Skeletal muscle cell (primary cell): ENCODE measurements around the gene CCDC124.
"Not testable (repeated sequence)": the region's sequence is repeated elsewhere in the genome, so short reads cannot be mapped to it uniquely, and the experiment has no call there.

Experiments
- DNase-seq: peaks from one replicate; pipeline ENCODE4 v3.0.0-alpha.2; 2010; ENCODE audit warnings: low read depth
- H3K4me3 ChIP-seq: 2 replicates; pipeline ENCODE4 v1.5.1; 2011; ENCODE audit warnings: low read depth, mild to moderate bottlenecking, control low read depth, low read length, moderate library complexity

CCDC124 gene

GRCh38 chr19:17974551-17974950 lies 41.7 kb downstream of the CCDC124 start:
- no peak overlapping the region for H3K4me3 ChIP-seq

GRCh38 chr19:17975032-17975431 lies 42.2 kb downstream of the CCDC124 start:
- DNase-seq = no peak
- H3K4me3 ChIP-seq = no peak overlapping the region

More at GRCh38 chr19:17974551-17974950, 41.7 kb downstream of the CCDC124 start:
- DNase-seq = no peak

GRCh38 chr19:17977021-17977420 lies 44.2 kb downstream of the CCDC124 start:
- no peak overlapping the region for H3K4me3 ChIP-seq
- DNase-seq = no peak

- no peak for DNase-seq
- H3K4me3 ChIP-seq = no peak overlapping the region
These were observed 44.7 kb downstream of the CCDC124 start for GRCh38 chr19:17977488-17977887.

- no peak for DNase-seq
- no peak overlapping the region for H3K4me3 ChIP-seq
These were observed 48.8 kb downstream of the CCDC124 start for GRCh38 chr19:17981611-17982010.

GRCh38 chr19:17982430-17982829 lies 49.6 kb downstream of the CCDC124 start:
- no peak overlapping the region for H3K4me3 ChIP-seq
- DNase-seq = no peak

GRCh38 chr19:17985037-17985818 lies 52.4 kb downstream of the CCDC124 start:
- H3K4me3 ChIP-seq = no peak overlapping the region
- no peak for DNase-seq

GRCh38 chr19:17986569-17986968 lies 53.8 kb downstream of the CCDC124 start:
- not testable (repeated sequence) for H3K4me3 ChIP-seq, DNase-seq

GRCh38 chr19:17988161-17988560 lies 55.3 kb downstream of the CCDC124 start:
- DNase-seq = no peak

GRCh38 chr19:17989425-17990094 lies 56.7 kb downstream of the CCDC124 start:
- no peak for DNase-seq

More at GRCh38 chr19:17988161-17988560, 55.3 kb downstream of the CCDC124 start:
- H3K4me3 ChIP-seq = no peak overlapping the region

GRCh38 chr19:17993076-17993813 lies 60.4 kb downstream of the CCDC124 start:
- H3K4me3 ChIP-seq = no peak overlapping the region
- no peak for DNase-seq

More at GRCh38 chr19:17989425-17990094, 56.7 kb downstream of the CCDC124 start:
- no peak overlapping the region for H3K4me3 ChIP-seq
